Measurements from ENCODE around the gene RUFY1. TPM values are rescaled to one million over a fixed set of nuclear protein-coding genes. Genes with fewer than 3 reads are reported as not detected.
"Not testable (repeated sequence)": the region's sequence is repeated elsewhere in the genome, so short reads cannot be mapped to it uniquely, and the experiment has no call there.

RUFY1 gene
- total RNA-seq, 4 donors from 2014 or later: 25.0 to 133 (median 63.6) TPM

DNA sequence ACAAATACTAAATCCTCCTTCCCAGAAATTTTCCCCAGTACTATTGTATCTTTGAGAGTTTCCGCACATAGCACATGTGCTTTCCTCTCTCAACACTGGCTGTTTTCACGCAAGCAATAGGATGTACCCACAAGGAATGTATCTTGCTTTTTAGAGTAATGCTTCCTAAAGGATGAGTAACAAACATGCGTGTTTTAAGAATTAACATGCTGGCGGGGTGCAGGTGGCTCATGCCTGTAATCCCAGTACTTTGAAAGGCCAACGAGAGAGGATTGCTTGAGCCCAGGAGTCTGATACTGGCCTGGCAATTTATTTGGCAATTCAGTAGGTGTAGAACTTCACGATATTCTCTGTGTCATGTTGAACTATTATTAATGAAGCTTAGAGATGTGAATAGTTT, 4.6 kb downstream of the RUFY1 start:
- TF ChIP-seq POLR2A (IDR thresholded peaks at IDR 0.05): no peak
- no peak for TF ChIP-seq CTCF (IDR thresholded peaks at IDR 0.05)
- Histone ChIP-seq H3K9me3 (no peaks in the 10 kb centered on the region), H3K4me3 (no peak overlapping the region), H3K36me3 (no peaks in the 10 kb centered on the region), H3K27ac (no peak overlapping the region), H3K27me3 (no peaks in the 10 kb centered on the region), H3K4me1 (peaks cover 0 to 37% (median 6%) of the 10 kb centered on the region in 4 donors)
- peak in 1 of 3 donors; percentile 19 for DNase-seq

- H3K4me3 ChIP-seq: peak overlapping the region in 1 of 4 donors; percentile 53
- H3K4me1 ChIP-seq: peaks cover 0 to 19% (median 3%) of the 10 kb centered on the region in 4 donors
- H3K27me3 ChIP-seq, H3K9me3 ChIP-seq: not testable (repeated sequence)
- H3K27ac ChIP-seq: peak overlapping the region in 2 of 4 donors; percentile 77 to 82
- peaks cover 0 to 17% (median 0%) of the 10 kb centered on the region in 3 donors for H3K36me3 ChIP-seq
- DNase-seq: peak in 1 of 3 donors; percentile 28
Measured at GRCh38 chr5:179558261-179558799, 8.0 kb downstream of the RUFY1 start.

GRCh38 chr5:179558932-179559283, 8.6 kb downstream of the RUFY1 start:
- Histone ChIP-seq H3K36me3 (peaks cover 0 to 23% (median 0%) of the 10 kb centered on the region in 3 donors), H3K9me3 (no peaks in the 10 kb centered on the region), H3K27me3 (no peaks in the 10 kb centered on the region), H3K4me1 (peaks cover 0 to 13% (median 3%) of the 10 kb centered on the region in 4 donors), H3K27ac (peak overlapping the region; percentile 74 to 86 (median 80)), H3K4me3 (peak overlapping the region; percentile 46 to 62 (median 52))
- DNase-seq: peak in 2 of 3 donors; percentile 59 to 60
- TF ChIP-seq CTCF (IDR thresholded peaks at IDR 0.05): no peak
- TF ChIP-seq POLR2A (IDR thresholded peaks at IDR 0.05): no peak

- peak; percentile 85 to 99 (median 96) for DNase-seq
- Histone ChIP-seq H3K27ac (peak overlapping the region; percentile 74 to 86 (median 80)), H3K4me3 (peak overlapping the region; percentile 46 to 62 (median 52)), H3K9me3 (no peaks in the 10 kb centered on the region), H3K27me3 (no peaks in the 10 kb centered on the region), H3K4me1 (peaks cover 0 to 13% (median 3%) of the 10 kb centered on the region in 4 donors), H3K36me3 (peaks cover 0 to 23% (median 0%) of the 10 kb centered on the region in 3 donors)
- TF ChIP-seq POLR2A (IDR thresholded peaks at IDR 0.05) (peak; percentile 75 to 94), CTCF (IDR thresholded peaks at IDR 0.05) (peak in 1 of 6 experiments; percentile 5)
Measured at GRCh38 chr5:179559284-179560252, 9.2 kb downstream of the RUFY1 start.

- H3K4me3 ChIP-seq: no peak overlapping the region
- peaks cover 0 to 4% (median 0%) of the 10 kb centered on the region in 4 donors for H3K4me1 ChIP-seq
- TF ChIP-seq CTCF (IDR thresholded peaks at IDR 0.05) (no peak), POLR2A (IDR thresholded peaks at IDR 0.05) (no peak)
- no peaks in the 10 kb centered on the region for H3K9me3 ChIP-seq
- H3K27ac ChIP-seq: no peak overlapping the region
- no peaks in the 10 kb centered on the region for H3K27me3 ChIP-seq
- DNase-seq: no peak
- H3K36me3 ChIP-seq: peaks cover 0 to 68% (median 5%) of the 10 kb centered on the region in 3 donors
Measured at GRCh38 chr5:179564526-179564925, 14.2 kb downstream of the RUFY1 start.

- no peak overlapping the region for H3K27ac ChIP-seq
- no peaks in the 10 kb centered on the region for H3K4me1 ChIP-seq
- H3K4me3 ChIP-seq: no peak overlapping the region
- H3K9me3 ChIP-seq: no peaks in the 10 kb centered on the region
- TF ChIP-seq CTCF (IDR thresholded peaks at IDR 0.05): no peak
- TF ChIP-seq POLR2A (IDR thresholded peaks at IDR 0.05): no peak
- H3K36me3 ChIP-seq: peaks cover 0 to 85% (median 5%) of the 10 kb centered on the region in 3 donors
- H3K27me3 ChIP-seq: no peaks in the 10 kb centered on the region
- peak in 1 of 3 donors; percentile 27 for DNase-seq
Measured at GRCh38 chr5:179568721-179569120, 18.4 kb downstream of the RUFY1 start.
